Esophagus muscularis mucosa (tissue), 4 donors: ENCODE data around the gene TRIM24. TPM values are rescaled to one million over a fixed set of nuclear protein-coding genes. Genes with fewer than 3 reads are reported as not detected.

Experiments used
- DNase-seq: peaks from one replicate; pipeline ENCODE4 v3.0.0-alpha.2; 2017; ENCODE audit errors: extremely low spot score
- H3K27ac ChIP-seq, 4 donors: fragments of 200-600 bp; sonication (generic); replicated peaks in 1 of 4; 1 replicate in 3 of 4; 2 replicates in 1 of 4; pipeline ENCODE4 v1.5.1; 2016 to 2019; ENCODE audit warnings: mild to moderate bottlenecking in 1 of 4
- H3K27me3 ChIP-seq, 4 donors: fragments of 200-600 bp; sonication (generic); one replicate each; pipeline versions ENCODE4 v1.5.1 to v1.6.0; 2016 to 2019
- H3K36me3 ChIP-seq, 4 donors: fragments of 200-600 bp; sonication (generic); one replicate each; pipeline ENCODE4 v1.5.1; 2016 to 2019
- H3K4me1 ChIP-seq, 4 donors: fragments of 200-600 bp; sonication (generic); one replicate each; pipeline ENCODE4 v1.5.1; 2016 to 2019
- H3K4me3 ChIP-seq, 4 donors: fragments of 200-600 bp; sonication (generic); 1 replicate in 2 of 4; 2 replicates in 2 of 4; pipeline ENCODE4 v1.5.1; 2016 to 2019; ENCODE audit warnings: mild to moderate bottlenecking in 4 of 4, moderate library complexity in 1 of 4
- H3K9me3 ChIP-seq, 4 donors: fragments of 200-600 bp; sonication (generic); 1 replicate in 3 of 4; 2 replicates in 1 of 4; pipeline ENCODE4 v1.5.1; 2016 to 2019
- EP300 ChIP-seq: sonication (generic); formaldehyde crosslinking; IDR thresholded peaks from one replicate; pipeline ENCODE4 v1.6.1; 2017; ENCODE audit warnings: antibody characterized with exemption
- POLR2A ChIP-seq: fragments of 450-650 bp; IDR thresholded peaks from one replicate; pipeline ENCODE4 v1.6.1; 2017; ENCODE audit warnings: antibody characterized with exemption, moderate library complexity, mild to moderate bottlenecking, low read depth
- POLR2AphosphoS5 ChIP-seq, 2 donors: sonication (generic); formaldehyde crosslinking; IDR thresholded peaks; one replicate each; pipeline ENCODE4 v1.6.1; 2017; ENCODE audit warnings: antibody characterized with exemption in 2 of 2
- WGBS: methylation state at CpG from one replicate; pipeline ENCODE4 v1.1.5; 2018; 5-methylcytosine and 5-hydroxymethylcytosine counted together
- intact Hi-C: fragments of 100-400 bp; cut with DNase I; formaldehyde crosslinking; loops from one replicate; pipeline ENCODE4 v1.15.1; 2023
- total RNA-seq, 4 donors: library from RNA; depleted of rRNA; stranded (reverse); fragments of >200 nt; gene quantifications; one replicate each; pipeline versions ENCODE4 v1.1.0 to v1.2.1, GENCODE V29; 2016
- TF ChIP-seq, protein P1 (sequence below), 3 experiments: fragments of 200-600 bp in 2 of 3; fragments of 450-650 bp in 1 of 3; sonication (generic) in 2 of 3; IDR thresholded peaks; one replicate each; pipeline ENCODE4 v1.5.1; 2017 to 2019; ENCODE audit warnings: antibody characterized with exemption in 3 of 3, mild to moderate bottlenecking in 2 of 3, moderate library complexity in 1 of 3

The TRIM24 gene
- total RNA-seq, 4 donors from 2014 or later: 8.7 to 15.6 (median 13.1) TPM

DNA sequence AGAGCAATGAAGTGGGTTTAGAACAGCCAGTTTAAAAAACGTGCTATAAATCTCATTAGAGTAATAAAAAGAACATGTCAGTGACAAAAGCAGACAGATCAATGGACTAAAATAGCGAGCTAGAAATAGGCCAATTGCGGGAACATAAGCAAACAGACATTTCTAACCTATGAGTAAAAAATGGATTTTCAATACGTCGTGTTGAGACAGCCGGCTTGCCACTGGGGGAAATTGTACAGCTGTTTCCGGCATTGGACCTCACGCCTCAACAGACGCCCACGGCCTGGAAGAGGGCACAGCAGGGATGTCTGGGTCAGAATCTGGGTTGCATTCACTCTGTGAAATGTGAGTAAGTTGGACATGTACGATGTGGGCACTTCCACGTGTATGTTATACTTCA is 148.2 kb downstream of the TRIM24 start:
- H3K9me3 ChIP-seq: no peaks in the 10 kb centered on the region
- WGBS: 32% methylated on average over 12 of the region's 12 CpGs
- no peak overlapping the region for H3K27ac ChIP-seq
- TF ChIP-seq POLR2AphosphoS5 (IDR thresholded peaks at IDR 0.05): no peak
- no peak for TF ChIP-seq POLR2A
- TF ChIP-seq, protein P1, sequence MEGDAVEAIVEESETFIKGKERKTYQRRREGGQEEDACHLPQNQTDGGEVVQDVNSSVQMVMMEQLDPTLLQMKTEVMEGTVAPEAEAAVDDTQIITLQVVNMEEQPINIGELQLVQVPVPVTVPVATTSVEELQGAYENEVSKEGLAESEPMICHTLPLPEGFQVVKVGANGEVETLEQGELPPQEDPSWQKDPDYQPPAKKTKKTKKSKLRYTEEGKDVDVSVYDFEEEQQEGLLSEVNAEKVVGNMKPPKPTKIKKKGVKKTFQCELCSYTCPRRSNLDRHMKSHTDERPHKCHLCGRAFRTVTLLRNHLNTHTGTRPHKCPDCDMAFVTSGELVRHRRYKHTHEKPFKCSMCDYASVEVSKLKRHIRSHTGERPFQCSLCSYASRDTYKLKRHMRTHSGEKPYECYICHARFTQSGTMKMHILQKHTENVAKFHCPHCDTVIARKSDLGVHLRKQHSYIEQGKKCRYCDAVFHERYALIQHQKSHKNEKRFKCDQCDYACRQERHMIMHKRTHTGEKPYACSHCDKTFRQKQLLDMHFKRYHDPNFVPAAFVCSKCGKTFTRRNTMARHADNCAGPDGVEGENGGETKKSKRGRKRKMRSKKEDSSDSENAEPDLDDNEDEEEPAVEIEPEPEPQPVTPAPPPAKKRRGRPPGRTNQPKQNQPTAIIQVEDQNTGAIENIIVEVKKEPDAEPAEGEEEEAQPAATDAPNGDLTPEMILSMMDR (IDR thresholded peaks at IDR 0.05): no peak
- no peak for TF ChIP-seq EP300
- H3K4me3 ChIP-seq: no peak overlapping the region
- no peak for DNase-seq
- intact Hi-C loops: no loop called here
- H3K36me3 ChIP-seq: no peaks in the 10 kb centered on the region
- H3K27me3 ChIP-seq: no peaks in the 10 kb centered on the region
- no peaks in the 10 kb centered on the region for H3K4me1 ChIP-seq

GRCh38 chr7:138610671-138611170 is 150.7 kb downstream of the TRIM24 start:
- Histone ChIP-seq H3K27me3 (no peaks in the 10 kb centered on the region), H3K9me3 (no peaks in the 10 kb centered on the region), H3K4me3 (no peak overlapping the region), H3K36me3 (no peaks in the 10 kb centered on the region), H3K4me1 (no peaks in the 10 kb centered on the region), H3K27ac (no peak overlapping the region)
- no peak for DNase-seq
- TF ChIP-seq, protein P1 (IDR thresholded peaks at IDR 0.05): no peak
- TF ChIP-seq POLR2AphosphoS5 (IDR thresholded peaks at IDR 0.05) (no peak), POLR2A (no peak), EP300 (no peak)
- 81% methylated on average over 7 of the region's 7 CpGs for WGBS
- intact Hi-C loops: no loop called here

GRCh38 chr7:138613630-138614029 is 153.6 kb downstream of the TRIM24 start:
- WGBS: 75% methylated on average over 2 of the region's 2 CpGs
- TF ChIP-seq POLR2A (no peak), POLR2AphosphoS5 (IDR thresholded peaks at IDR 0.05) (no peak), EP300 (no peak)
- TF ChIP-seq, protein P1 (IDR thresholded peaks at IDR 0.05): no peak
- no peaks in the 10 kb centered on the region for H3K36me3 ChIP-seq
- H3K27ac ChIP-seq: no peak overlapping the region
- no peaks in the 10 kb centered on the region for H3K27me3 ChIP-seq
- no peak overlapping the region for H3K4me3 ChIP-seq
- intact Hi-C loops: no loop called here
- H3K9me3 ChIP-seq: no peaks in the 10 kb centered on the region
- H3K4me1 ChIP-seq: no peaks in the 10 kb centered on the region
- DNase-seq: no peak

DNA sequence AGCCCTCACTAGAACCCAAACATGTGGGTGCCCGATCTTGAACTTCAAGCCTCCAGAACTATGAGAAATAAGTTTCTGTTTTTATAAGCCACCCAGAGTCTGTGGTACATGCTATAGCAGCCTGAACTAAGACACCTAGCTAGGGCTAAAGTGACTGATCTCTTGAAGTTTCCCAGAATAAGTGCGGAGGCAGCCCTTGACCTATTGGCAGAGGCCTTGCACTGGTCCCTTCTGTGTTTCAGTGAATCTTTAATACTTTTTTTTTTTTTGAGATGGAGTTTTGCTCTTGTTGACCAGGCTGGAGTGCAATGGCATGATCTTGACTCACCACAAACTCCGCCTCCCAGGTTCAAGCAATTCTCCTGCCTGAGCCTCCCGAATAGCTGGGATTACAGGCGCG is 156.0 kb downstream of the TRIM24 start:
- no peaks in the 10 kb centered on the region for H3K36me3 ChIP-seq
- TF ChIP-seq EP300 (no peak), POLR2AphosphoS5 (IDR thresholded peaks at IDR 0.05) (no peak), POLR2A (no peak)
- TF ChIP-seq, protein P1 (IDR thresholded peaks at IDR 0.05): no peak
- 97% methylated on average over 6 of the region's 6 CpGs for WGBS
- no peaks in the 10 kb centered on the region for H3K9me3 ChIP-seq
- no peaks in the 10 kb centered on the region for H3K27me3 ChIP-seq
- DNase-seq: no peak
- no peak overlapping the region for H3K27ac ChIP-seq
- H3K4me1 ChIP-seq: no peaks in the 10 kb centered on the region
- intact Hi-C loops: no loop called here
- no peak overlapping the region for H3K4me3 ChIP-seq

- intact Hi-C loops: no loop called here
- Histone ChIP-seq H3K9me3 (no peaks in the 10 kb centered on the region), H3K27me3 (no peaks in the 10 kb centered on the region), H3K4me3 (no peak overlapping the region), H3K27ac (no peak overlapping the region), H3K36me3 (no peaks in the 10 kb centered on the region), H3K4me1 (no peaks in the 10 kb centered on the region)
- no peak for TF ChIP-seq EP300
- no peak for TF ChIP-seq POLR2A
- TF ChIP-seq, protein P1 (IDR thresholded peaks at IDR 0.05): no peak
- TF ChIP-seq POLR2AphosphoS5 (IDR thresholded peaks at IDR 0.05): no peak
- 94% methylated on average over 10 of the region's 10 CpGs for WGBS
- DNase-seq: no peak
These were observed 158.4 kb downstream of the TRIM24 start for GRCh38 chr7:138618506-138618905.
